SK-N-SH treated with all-trans-retinoic acid at 6 μM for 48 hours (cell line): ENCODE data around the gene PIP4K2C.

ENCODE experiments used
- CSDC2 ChIP-seq: fragments of 250-450 bp; sonication (Bioruptor Pico); IDR thresholded peaks from 2 replicates; pipeline ENCODE4 v1.5.0; 2020; ENCODE audit warnings: mild to moderate bottlenecking, moderate library complexity
- CSRNP3 ChIP-seq: fragments of 250-450 bp; sonication (Bioruptor Pico); IDR thresholded peaks from 2 replicates; pipeline ENCODE4 v1.5.1; 2021; ENCODE audit warnings: mild to moderate bottlenecking, moderate library complexity
- GLIS3 ChIP-seq: fragments of 250-450 bp; sonication (Bioruptor Pico); IDR thresholded peaks from 2 replicates; pipeline ENCODE4 v1.5.0; 2020; ENCODE audit warnings: mild to moderate bottlenecking, moderate library complexity
- ISL1 ChIP-seq: fragments of 250-450 bp; sonication (Bioruptor Pico); IDR thresholded peaks from 2 replicates; pipeline ENCODE4 v2.1.2; 2022; ENCODE audit warnings: mild to moderate bottlenecking, moderate library complexity
- PATZ1 ChIP-seq: fragments of 250-450 bp; sonication (Bioruptor Pico); IDR thresholded peaks from 2 replicates; pipeline ENCODE4 v1.8.0; 2020; ENCODE audit warnings: mild to moderate bottlenecking, moderate library complexity, borderline replicate concordance
- TCF4 ChIP-seq: fragments of 250-450 bp; sonication (Bioruptor Pico); IDR thresholded peaks from 2 replicates; pipeline ENCODE4 v1.8.0; 2021; ENCODE audit warnings: mild to moderate bottlenecking, moderate library complexity, borderline replicate concordance
- TSHZ2 ChIP-seq: fragments of 250-450 bp; sonication (Bioruptor Pico); IDR thresholded peaks from 2 replicates; pipeline ENCODE4 v1.5.0; 2020; ENCODE audit warnings: mild to moderate bottlenecking, moderate library complexity
- ZC3H10 ChIP-seq: fragments of 250-450 bp; sonication (Bioruptor Pico); IDR thresholded peaks from 2 replicates; pipeline ENCODE4 v1.5.1; 2021; ENCODE audit warnings: mild to moderate bottlenecking, moderate library complexity
- ZFP3 ChIP-seq: fragments of 250-450 bp; sonication (Bioruptor Pico); IDR thresholded peaks from 2 replicates; pipeline ENCODE4 v1.5.0; 2020; ENCODE audit warnings: mild to moderate bottlenecking, moderate library complexity
- ZFP30 ChIP-seq: fragments of 450-650 bp; formaldehyde crosslinking; IDR thresholded peaks from 2 replicates; pipeline ENCODE4 v1.5.0; 2022; ENCODE audit warnings: mild to moderate bottlenecking, moderate library complexity
- ZNF70 ChIP-seq: fragments of 450-650 bp; formaldehyde crosslinking; IDR thresholded peaks from 2 replicates; pipeline ENCODE4 v1.5.0; 2020; ENCODE audit warnings: mild to moderate bottlenecking, moderate library complexity
- TF ChIP-seq, protein P1 (sequence below): fragments of 250-450 bp; sonication (Bioruptor Pico); IDR thresholded peaks from 2 replicates; pipeline ENCODE4 v1.8.0; 2021; ENCODE audit warnings: low read depth, mild to moderate bottlenecking, moderate library complexity, borderline replicate concordance
- TF ChIP-seq, protein P2 (sequence below): fragments of 250-450 bp; sonication (Bioruptor Pico); IDR thresholded peaks from 2 replicates; pipeline ENCODE4 v1.5.1; 2020; ENCODE audit warnings: low read depth, mild to moderate bottlenecking, moderate library complexity

DNA sequence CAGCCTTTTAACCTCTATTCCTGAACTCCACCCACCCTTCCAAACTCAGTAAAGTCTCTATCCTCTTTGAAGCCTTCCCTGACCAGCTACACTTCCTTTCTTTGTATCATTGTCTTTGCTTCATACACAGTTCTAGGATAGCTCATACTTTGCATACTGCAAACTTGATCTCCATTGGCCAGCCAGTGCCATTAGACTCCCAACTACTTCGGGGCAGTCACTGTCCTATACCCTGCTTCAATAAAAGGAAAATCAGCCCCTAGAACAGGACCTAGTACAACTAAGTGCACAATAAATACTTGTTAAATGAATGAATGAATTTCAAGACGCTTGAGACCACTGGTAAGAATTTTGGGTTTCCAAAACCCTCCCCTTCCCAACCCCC, 521 bp upstream of the PIP4K2C start:
- no peak for TF ChIP-seq ZFP3 (CRISPR knock-in tag)
- TF ChIP-seq PATZ1 (CRISPR knock-in tag) = no peak
- TF ChIP-seq GLIS3 (CRISPR knock-in tag) = no peak
- TF ChIP-seq CSDC2 (CRISPR knock-in tag) = no peak
- no peak for TF ChIP-seq TSHZ2 (CRISPR knock-in tag)
- TF ChIP-seq CSRNP3 (CRISPR knock-in tag) = no peak
- TF ChIP-seq ZFP30 (CRISPR knock-in tag) = no peak
- TF ChIP-seq, protein P1, sequence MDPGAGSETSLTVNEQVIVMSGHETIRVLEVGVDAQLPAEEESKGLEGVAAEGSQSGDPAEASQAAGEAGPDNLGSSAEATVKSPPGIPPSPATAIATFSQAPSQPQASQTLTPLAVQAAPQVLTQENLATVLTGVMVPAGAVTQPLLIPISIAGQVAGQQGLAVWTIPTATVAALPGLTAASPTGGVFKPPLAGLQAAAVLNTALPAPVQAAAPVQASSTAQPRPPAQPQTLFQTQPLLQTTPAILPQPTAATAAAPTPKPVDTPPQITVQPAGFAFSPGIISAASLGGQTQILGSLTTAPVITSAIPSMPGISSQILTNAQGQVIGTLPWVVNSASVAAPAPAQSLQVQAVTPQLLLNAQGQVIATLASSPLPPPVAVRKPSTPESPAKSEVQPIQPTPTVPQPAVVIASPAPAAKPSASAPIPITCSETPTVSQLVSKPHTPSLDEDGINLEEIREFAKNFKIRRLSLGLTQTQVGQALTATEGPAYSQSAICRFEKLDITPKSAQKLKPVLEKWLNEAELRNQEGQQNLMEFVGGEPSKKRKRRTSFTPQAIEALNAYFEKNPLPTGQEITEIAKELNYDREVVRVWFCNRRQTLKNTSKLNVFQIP (CRISPR knock-in tag) = no peak
- TF ChIP-seq ZNF70 (CRISPR knock-in tag) = no peak
- TF ChIP-seq, protein P2, sequence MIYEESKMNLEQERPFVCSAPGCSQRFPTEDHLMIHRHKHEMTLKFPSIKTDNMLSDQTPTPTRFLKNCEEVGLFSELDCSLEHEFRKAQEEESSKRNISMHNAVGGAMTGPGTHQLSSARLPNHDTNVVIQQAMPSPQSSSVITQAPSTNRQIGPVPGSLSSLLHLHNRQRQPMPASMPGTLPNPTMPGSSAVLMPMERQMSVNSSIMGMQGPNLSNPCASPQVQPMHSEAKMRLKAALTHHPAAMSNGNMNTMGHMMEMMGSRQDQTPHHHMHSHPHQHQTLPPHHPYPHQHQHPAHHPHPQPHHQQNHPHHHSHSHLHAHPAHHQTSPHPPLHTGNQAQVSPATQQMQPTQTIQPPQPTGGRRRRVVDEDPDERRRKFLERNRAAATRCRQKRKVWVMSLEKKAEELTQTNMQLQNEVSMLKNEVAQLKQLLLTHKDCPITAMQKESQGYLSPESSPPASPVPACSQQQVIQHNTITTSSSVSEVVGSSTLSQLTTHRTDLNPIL = no peak
- no peak for TF ChIP-seq TCF4 (CRISPR knock-in tag)
- no peak for TF ChIP-seq ZC3H10
- no peak for TF ChIP-seq ISL1 (CRISPR knock-in tag)
